Measurements from ENCODE around the gene TMEM158. TPM values are rescaled to one million over a fixed set of nuclear protein-coding genes. Genes with fewer than 3 reads are reported as not detected.

TMEM158 gene
- total RNA-seq, 6 donors from 2014 or later, result 0.76 to 3.8 (median 1.7) TPM; not detected in 3

GRCh38 chr3:45272032-45272810 lies 46.1 kb upstream of the TMEM158 start:
- DNase-seq, result no peak
- Histone ChIP-seq H3K27me3 (no peaks in the 10 kb centered on the region), H3K4me3 (no peak overlapping the region), H3K36me3 (no peaks in the 10 kb centered on the region), H3K27ac (no peak overlapping the region), H3K9me3 (peaks cover 0 to 4% (median under 1%) of the 10 kb centered on the region in 4 donors), H3K4me1 (no peaks in the 10 kb centered on the region)
- TF ChIP-seq POLR2AphosphoS5 (IDR thresholded peaks at IDR 0.05), result no peak
- TF ChIP-seq POLR2A (IDR thresholded peaks at IDR 0.05), result no peak
- TF ChIP-seq CTCF (IDR thresholded peaks at IDR 0.05), result no peak
- no peak for TF ChIP-seq EP300 (IDR thresholded peaks at IDR 0.05)
- no peak for ATAC-seq (ENCODE audit: low FRiP score in 2 of 2)
- 75 to 78% methylated on average over 6 of the region's 6 CpGs for WGBS, 2 donors

GRCh38 chr3:45269952-45270351 lies 43.9 kb upstream of the TMEM158 start:
- no peak overlapping the region for H3K27ac ChIP-seq
- H3K4me1 ChIP-seq, result no peaks in the 10 kb centered on the region
- no peaks in the 10 kb centered on the region for H3K27me3 ChIP-seq
- H3K9me3 ChIP-seq, result no peaks in the 10 kb centered on the region
- no peak for DNase-seq
- TF ChIP-seq EP300 (IDR thresholded peaks at IDR 0.05) (no peak), CTCF (IDR thresholded peaks at IDR 0.05) (no peak), POLR2A (IDR thresholded peaks at IDR 0.05) (no peak), POLR2AphosphoS5 (IDR thresholded peaks at IDR 0.05) (no peak)
- H3K4me3 ChIP-seq, result no peak overlapping the region
- ATAC-seq (ENCODE audit: low FRiP score in 2 of 2), result no peak
- 52 to 72% methylated on average over 2 of the region's 2 CpGs for WGBS, 2 donors
- H3K36me3 ChIP-seq, result no peaks in the 10 kb centered on the region

- 83 to 95% methylated on average over 2 of the region's 2 CpGs for WGBS, 2 donors
- no peaks in the 10 kb centered on the region for H3K9me3 ChIP-seq
- H3K27ac ChIP-seq, result no peak overlapping the region
- TF ChIP-seq CTCF (IDR thresholded peaks at IDR 0.05) (no peak), EP300 (IDR thresholded peaks at IDR 0.05) (no peak), POLR2AphosphoS5 (IDR thresholded peaks at IDR 0.05) (no peak), POLR2A (IDR thresholded peaks at IDR 0.05) (no peak)
- H3K4me3 ChIP-seq, result no peak overlapping the region
- H3K27me3 ChIP-seq, result no peaks in the 10 kb centered on the region
- ATAC-seq (ENCODE audit: low FRiP score in 2 of 2) (no peak), DNase-seq (no peak)
- H3K36me3 ChIP-seq, result no peaks in the 10 kb centered on the region
- H3K4me1 ChIP-seq, result no peaks in the 10 kb centered on the region
These were observed 41.0 kb upstream of the TMEM158 start for GRCh38 chr3:45267097-45267496.

GRCh38 chr3:45261333-45262110 lies 35.4 kb upstream of the TMEM158 start:
- Histone ChIP-seq H3K36me3 (no peaks in the 10 kb centered on the region), H3K4me3 (no peak overlapping the region), H3K9me3 (no peaks in the 10 kb centered on the region), H3K27me3 (no peaks in the 10 kb centered on the region), H3K4me1 (no peaks in the 10 kb centered on the region), H3K27ac (no peak overlapping the region)
- TF ChIP-seq POLR2A (IDR thresholded peaks at IDR 0.05), result no peak
- TF ChIP-seq EP300 (IDR thresholded peaks at IDR 0.05), result no peak
- no peak for TF ChIP-seq POLR2AphosphoS5 (IDR thresholded peaks at IDR 0.05)
- no peak for ATAC-seq (ENCODE audit: low FRiP score in 2 of 2)
- DNase-seq, result no peak
- WGBS, 2 donors, result 62 to 69% methylated on average over 6 of the region's 6 CpGs

- Histone ChIP-seq H3K4me1 (no peaks in the 10 kb centered on the region), H3K9me3 (no peaks in the 10 kb centered on the region), H3K27me3 (no peaks in the 10 kb centered on the region), H3K36me3 (no peaks in the 10 kb centered on the region), H3K27ac (no peak overlapping the region), H3K4me3 (no peak overlapping the region)
- ATAC-seq (ENCODE audit: low FRiP score in 2 of 2) (peak in 1 of 2 donors; percentile 40), DNase-seq (no peak)
- TF ChIP-seq CTCF (IDR thresholded peaks at IDR 0.05), result no peak
- no peak for TF ChIP-seq POLR2A (IDR thresholded peaks at IDR 0.05)
- TF ChIP-seq EP300 (IDR thresholded peaks at IDR 0.05), result no peak
- TF ChIP-seq POLR2AphosphoS5 (IDR thresholded peaks at IDR 0.05), result no peak
These were observed 33.0 kb upstream of the TMEM158 start for GRCh38 chr3:45259133-45259532.
